ENCODE data around the gene PEAR1. TPM values are rescaled to one million over a fixed set of nuclear protein-coding genes. Genes with fewer than 3 reads are reported as not detected.
A peak's percentile ranks its signal among the peaks of the same experiment; 100 is the strongest.

Gene PEAR1
- total RNA-seq, 1 donor from 2014 or later, result 1.8 TPM

- peaks cover 5% of the 10 kb centered on the region for H3K36me3 ChIP-seq (ENCODE audit: control insufficient read depth, insufficient read depth, low read length)
- no peak for DNase-seq (ENCODE audit: low read depth)
- no peak for FAIRE-seq
- TF ChIP-seq, protein P1, sequence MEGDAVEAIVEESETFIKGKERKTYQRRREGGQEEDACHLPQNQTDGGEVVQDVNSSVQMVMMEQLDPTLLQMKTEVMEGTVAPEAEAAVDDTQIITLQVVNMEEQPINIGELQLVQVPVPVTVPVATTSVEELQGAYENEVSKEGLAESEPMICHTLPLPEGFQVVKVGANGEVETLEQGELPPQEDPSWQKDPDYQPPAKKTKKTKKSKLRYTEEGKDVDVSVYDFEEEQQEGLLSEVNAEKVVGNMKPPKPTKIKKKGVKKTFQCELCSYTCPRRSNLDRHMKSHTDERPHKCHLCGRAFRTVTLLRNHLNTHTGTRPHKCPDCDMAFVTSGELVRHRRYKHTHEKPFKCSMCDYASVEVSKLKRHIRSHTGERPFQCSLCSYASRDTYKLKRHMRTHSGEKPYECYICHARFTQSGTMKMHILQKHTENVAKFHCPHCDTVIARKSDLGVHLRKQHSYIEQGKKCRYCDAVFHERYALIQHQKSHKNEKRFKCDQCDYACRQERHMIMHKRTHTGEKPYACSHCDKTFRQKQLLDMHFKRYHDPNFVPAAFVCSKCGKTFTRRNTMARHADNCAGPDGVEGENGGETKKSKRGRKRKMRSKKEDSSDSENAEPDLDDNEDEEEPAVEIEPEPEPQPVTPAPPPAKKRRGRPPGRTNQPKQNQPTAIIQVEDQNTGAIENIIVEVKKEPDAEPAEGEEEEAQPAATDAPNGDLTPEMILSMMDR (IDR thresholded peaks at IDR 0.05; ENCODE audit: insufficient read depth, low read length, severe bottlenecking), result no peak
- peaks cover 2% of the 10 kb centered on the region for H3K27me3 ChIP-seq (ENCODE audit: control insufficient read depth, insufficient read depth, low read length)
- H3K4me3 ChIP-seq (ENCODE audit: low read depth, low read length), result no peak overlapping the region
Observed at GRCh38 chr1:156931974-156932710, 38.6 kb downstream of the PEAR1 start.

DNA sequence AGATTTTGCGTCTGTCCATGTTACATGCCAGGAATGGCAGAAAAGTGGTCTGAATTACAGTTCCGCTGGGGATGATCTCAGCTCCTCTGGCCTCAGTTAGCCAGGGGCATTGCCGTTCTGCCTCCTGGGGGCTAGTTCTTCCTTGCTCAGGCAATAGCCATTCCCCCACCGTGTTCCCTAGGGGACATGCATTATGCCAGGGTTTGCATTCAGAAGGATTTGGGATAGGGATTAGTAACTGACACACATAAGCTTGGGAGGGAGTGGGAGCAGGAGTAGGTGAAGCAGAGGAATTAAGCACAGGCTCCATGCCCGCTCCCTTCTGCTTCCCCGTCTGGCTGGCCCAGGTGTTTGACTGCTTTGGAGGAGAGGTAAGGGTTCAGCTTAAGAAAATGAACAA lies 39.6 kb downstream of the PEAR1 start:
- DNase-seq (ENCODE audit: low read depth) (no peak), FAIRE-seq (peak; percentile 18)
- H3K27me3 ChIP-seq (ENCODE audit: control insufficient read depth, insufficient read depth, low read length), result no peaks in the 10 kb centered on the region
- H3K36me3 ChIP-seq (ENCODE audit: control insufficient read depth, insufficient read depth, low read length), result peaks cover 7% of the 10 kb centered on the region
- no peak overlapping the region for H3K4me3 ChIP-seq (ENCODE audit: low read depth, low read length)
- TF ChIP-seq, protein P1 (IDR thresholded peaks at IDR 0.05; ENCODE audit: insufficient read depth, low read length, severe bottlenecking), result no peak

DNA sequence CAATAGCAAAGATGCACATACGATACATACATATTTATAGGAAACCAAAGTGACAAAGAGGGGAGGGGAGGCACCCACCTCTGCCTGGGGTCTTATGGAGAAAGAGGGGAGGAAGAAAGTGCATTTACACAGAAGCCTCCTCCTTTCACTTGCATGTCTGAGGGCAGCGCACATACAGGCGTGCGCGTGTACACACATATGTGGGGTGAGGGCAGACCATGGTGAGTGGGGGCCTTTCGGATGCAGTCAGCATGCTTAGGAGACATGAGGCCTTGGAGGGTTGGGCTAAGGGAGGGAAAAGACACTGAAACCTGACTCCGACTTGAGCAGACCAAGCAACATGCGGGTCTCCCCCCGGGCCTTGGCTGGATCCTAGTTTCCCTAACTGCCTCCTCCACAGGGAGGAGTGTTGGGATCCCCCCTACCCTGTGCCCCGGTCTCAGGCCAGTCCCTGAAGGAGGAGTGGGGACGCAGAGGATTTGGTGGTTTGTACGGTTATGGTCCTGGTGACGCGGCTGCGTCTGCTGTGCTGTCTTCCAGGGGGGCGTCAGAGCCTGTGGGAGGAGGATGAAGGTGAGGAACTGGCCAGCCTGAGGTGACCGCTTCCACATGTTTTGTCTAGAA lies 42.1 kb downstream of the PEAR1 start:
- FAIRE-seq (no peak), DNase-seq (ENCODE audit: low read depth) (no peak)
- TF ChIP-seq, protein P1 (IDR thresholded peaks at IDR 0.05; ENCODE audit: insufficient read depth, low read length, severe bottlenecking), result no peak
- peaks cover 15% of the 10 kb centered on the region for H3K36me3 ChIP-seq (ENCODE audit: control insufficient read depth, insufficient read depth, low read length)
- no peak overlapping the region for H3K4me3 ChIP-seq (ENCODE audit: low read depth, low read length)
- no peaks in the 10 kb centered on the region for H3K27me3 ChIP-seq (ENCODE audit: control insufficient read depth, insufficient read depth, low read length)

DNA sequence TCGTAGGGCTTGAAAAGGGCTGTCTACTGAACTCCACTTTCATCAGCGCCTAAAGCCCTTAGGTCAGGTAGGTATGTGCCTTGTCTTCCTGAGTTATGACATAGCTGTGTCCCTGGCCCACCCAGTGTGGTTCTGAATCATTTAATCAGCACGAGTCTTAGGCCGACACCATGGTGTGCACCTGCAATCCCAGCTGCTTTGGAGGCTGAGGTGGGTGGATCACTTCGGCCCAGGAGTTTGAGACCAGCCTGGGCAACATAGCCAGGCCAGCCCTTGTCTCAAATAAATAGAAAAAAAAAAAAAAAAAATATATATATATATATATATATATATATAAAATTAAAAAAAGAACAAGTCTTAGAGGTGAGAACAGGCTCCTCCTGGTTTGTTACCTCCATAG lies 42.7 kb downstream of the PEAR1 start:
- H3K36me3 ChIP-seq (ENCODE audit: control insufficient read depth, insufficient read depth, low read length), result peaks cover 17% of the 10 kb centered on the region
- no peak for FAIRE-seq

GRCh38 chr1:156936721-156937220 lies 43.3 kb downstream of the PEAR1 start:
- H3K36me3 ChIP-seq (ENCODE audit: control insufficient read depth, insufficient read depth, low read length), result peaks cover 19% of the 10 kb centered on the region
- FAIRE-seq (no peak), DNase-seq (ENCODE audit: low read depth) (no peak)
- no peak overlapping the region for H3K4me3 ChIP-seq (ENCODE audit: low read depth, low read length)
- no peaks in the 10 kb centered on the region for H3K27me3 ChIP-seq (ENCODE audit: control insufficient read depth, insufficient read depth, low read length)
- TF ChIP-seq, protein P1 (IDR thresholded peaks at IDR 0.05; ENCODE audit: insufficient read depth, low read length, severe bottlenecking), result no peak

More for the DNA sequence above, 42.7 kb downstream of the PEAR1 start:
- H3K4me3 ChIP-seq (ENCODE audit: low read depth, low read length), result no peak overlapping the region
- no peak for DNase-seq (ENCODE audit: low read depth)
- TF ChIP-seq, protein P1 (IDR thresholded peaks at IDR 0.05; ENCODE audit: insufficient read depth, low read length, severe bottlenecking), result no peak
- no peaks in the 10 kb centered on the region for H3K27me3 ChIP-seq (ENCODE audit: control insufficient read depth, insufficient read depth, low read length)

All from bronchial epithelial cell (primary cell).